HG02610 (cell line): ENCODE results near the gene TBC1D4.
"Not testable (repeated sequence)": the region's sequence is repeated elsewhere in the genome, so short reads cannot be mapped to it uniquely, and the experiment has no call there.

Experiments used
- ATAC-seq: cut with Tn5 transposase; IDR thresholded peaks from one replicate; pipeline ENCODE4 v1.9.1; 2021; ENCODE audit warnings: mild to moderate bottlenecking, moderate library complexity; ENCODE audit not compliant: unreplicated experiment

The TBC1D4 gene

GRCh38 chr13:75365724-75366173, 116.2 kb downstream of the TBC1D4 start:
- ATAC-seq: peak; percentile 94

DNA sequence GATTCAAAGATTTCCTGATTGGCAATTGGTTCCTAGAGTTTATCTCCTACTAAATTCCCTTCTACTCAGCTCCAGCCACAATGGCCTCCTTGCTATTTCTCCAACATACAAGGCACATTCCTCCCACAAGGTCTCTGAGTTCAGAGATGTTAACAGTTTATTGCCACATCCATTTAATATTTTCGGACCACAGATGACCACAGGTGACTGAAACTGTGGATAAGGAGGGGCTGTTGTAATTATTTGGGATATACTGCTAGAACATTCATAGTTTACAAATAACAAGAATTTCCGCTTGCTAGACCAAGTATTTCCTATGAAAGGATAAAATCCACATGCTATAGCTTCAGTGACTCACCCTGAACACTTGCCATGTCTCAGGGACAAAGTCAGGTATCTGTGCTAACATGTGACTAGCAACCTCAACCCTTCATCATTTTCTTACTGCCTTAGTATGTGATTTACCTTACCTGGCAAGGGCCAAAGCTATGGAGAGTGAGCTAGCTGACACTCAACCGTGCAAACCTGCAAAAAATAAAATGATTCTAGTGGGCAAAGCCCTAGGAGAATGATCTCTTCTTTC, 117.7 kb downstream of the TBC1D4 start:
- ATAC-seq: no peak

GRCh38 chr13:75363371-75363770, 118.6 kb downstream of the TBC1D4 start:
- ATAC-seq: no peak

GRCh38 chr13:75362026-75362425, 119.9 kb downstream of the TBC1D4 start:
- ATAC-seq: no peak

GRCh38 chr13:75360170-75360569, 121.8 kb downstream of the TBC1D4 start:
- ATAC-seq: no peak

- no peak for ATAC-seq
Observed at GRCh38 chr13:75359266-75359665, 122.7 kb downstream of the TBC1D4 start.

GRCh38 chr13:75357576-75358289, 124.2 kb downstream of the TBC1D4 start:
- ATAC-seq: peak; percentile 82

DNA sequence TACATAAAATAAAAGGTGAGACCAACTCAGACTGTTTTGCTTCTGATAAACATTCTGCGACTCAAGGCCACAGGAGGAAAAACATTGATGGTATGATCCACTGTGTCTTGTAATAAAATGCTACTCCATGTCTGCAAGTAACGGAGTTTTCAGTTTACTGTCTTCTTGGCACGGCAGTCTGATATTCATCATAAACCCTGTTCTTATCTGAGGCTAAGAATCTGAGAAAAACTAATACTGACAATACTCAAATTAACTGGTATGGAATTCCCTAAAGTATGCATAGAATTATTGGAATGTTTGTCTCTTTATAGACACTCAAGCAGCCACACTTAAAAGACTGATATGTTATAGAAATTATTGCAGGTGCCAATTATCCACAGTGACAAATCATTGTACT, 125.5 kb downstream of the TBC1D4 start:
- ATAC-seq: no peak

- no peak for ATAC-seq
Observed at GRCh38 chr13:75355609-75356008, 126.4 kb downstream of the TBC1D4 start.

- ATAC-seq: peak; percentile 84
Observed at GRCh38 chr13:75353781-75354193, 128.2 kb downstream of the TBC1D4 start.

DNA sequence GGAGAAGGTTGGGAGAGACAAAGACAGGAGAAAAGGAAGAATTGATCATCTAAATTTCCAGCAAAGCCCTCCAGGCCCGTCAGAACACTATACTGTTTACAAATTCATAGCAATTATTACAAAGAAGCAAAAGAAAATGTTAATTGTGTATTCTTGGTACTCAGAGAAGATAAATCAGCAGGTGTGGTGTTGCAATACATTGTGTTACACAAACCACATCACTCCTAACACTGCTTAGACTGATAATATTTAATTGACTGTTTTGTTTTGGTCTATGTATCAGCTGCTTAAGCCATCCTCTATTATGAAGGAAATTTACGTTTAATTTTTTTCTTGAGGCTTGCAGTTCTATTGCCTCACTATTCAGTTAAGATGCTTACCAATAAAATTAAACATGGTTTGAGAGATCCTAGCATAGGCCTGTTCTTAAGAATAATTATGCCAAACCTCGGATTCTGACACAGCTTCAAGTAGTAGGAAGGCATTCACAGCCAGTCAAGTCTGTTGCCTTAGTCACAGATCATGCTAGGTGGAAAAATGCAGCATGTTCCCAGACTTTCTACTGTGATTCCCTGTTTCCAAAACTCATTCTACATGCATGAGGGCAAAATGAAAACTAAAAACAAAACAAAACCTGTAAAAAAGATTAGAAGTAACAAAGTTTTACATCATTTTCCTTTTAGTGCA, 129.2 kb downstream of the TBC1D4 start:
- ATAC-seq: no peak

DNA sequence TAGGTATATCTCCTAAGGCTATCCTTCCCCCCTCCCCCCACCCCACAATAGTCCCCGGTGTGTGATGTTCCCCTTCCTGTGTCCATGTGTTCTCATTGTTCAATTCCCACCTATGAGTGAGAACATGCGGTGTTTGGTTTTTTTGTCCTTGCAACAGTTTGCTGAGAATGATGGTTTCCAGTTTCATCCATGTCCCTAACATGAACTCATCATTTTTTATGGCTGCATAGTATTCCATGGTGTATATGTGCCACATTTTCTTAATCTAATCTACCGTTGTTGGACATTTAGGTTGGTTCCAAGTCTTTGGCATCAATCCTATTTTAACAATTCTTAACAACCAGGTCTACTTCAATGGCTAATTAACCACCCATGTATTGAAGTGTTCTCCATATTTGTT, 130.4 kb downstream of the TBC1D4 start:
- ATAC-seq: not testable (repeated sequence)

DNA sequence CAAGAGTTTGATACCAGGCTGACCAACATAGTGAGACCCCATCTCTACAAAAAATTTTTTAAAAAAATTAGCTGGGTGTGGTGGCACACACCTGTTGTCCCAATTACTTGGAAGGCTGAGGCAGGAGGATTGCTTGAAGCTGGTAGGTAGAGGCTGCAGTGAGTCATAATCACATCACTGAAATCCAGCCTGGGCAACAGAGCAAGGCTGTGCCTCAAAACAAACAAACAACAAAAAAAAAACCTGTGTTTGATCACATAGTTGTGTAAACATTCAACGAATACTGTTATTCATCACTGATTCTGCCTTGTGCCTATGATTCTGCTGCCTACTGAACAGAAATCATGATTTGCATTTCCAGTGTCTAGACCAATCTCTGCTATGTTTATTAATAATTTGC, 134.0 kb downstream of the TBC1D4 start:
- ATAC-seq: no peak

DNA sequence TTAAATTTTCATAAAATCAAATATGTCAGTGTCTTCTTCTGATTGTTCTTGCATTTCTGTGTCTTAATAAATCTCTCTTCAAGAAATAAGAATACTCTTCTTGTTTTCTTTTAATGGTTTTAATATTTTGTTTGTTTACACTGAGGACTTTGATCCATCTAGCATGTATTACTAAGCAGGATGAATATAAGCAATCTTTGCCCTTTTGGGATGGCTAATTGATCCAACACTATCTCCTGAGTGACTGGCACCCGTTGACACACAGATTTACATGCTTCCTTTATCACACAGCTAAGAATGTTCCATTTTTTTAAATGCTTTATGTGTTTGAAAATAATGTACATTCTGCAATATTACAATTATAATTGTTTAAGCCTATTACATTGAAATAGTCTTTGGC, 134.5 kb downstream of the TBC1D4 start:
- no peak for ATAC-seq

GRCh38 chr13:75345193-75345592, 136.8 kb downstream of the TBC1D4 start:
- ATAC-seq: no peak

- ATAC-seq: peak; percentile 91
Observed at GRCh38 chr13:75341028-75341427, 140.9 kb downstream of the TBC1D4 start.

DNA sequence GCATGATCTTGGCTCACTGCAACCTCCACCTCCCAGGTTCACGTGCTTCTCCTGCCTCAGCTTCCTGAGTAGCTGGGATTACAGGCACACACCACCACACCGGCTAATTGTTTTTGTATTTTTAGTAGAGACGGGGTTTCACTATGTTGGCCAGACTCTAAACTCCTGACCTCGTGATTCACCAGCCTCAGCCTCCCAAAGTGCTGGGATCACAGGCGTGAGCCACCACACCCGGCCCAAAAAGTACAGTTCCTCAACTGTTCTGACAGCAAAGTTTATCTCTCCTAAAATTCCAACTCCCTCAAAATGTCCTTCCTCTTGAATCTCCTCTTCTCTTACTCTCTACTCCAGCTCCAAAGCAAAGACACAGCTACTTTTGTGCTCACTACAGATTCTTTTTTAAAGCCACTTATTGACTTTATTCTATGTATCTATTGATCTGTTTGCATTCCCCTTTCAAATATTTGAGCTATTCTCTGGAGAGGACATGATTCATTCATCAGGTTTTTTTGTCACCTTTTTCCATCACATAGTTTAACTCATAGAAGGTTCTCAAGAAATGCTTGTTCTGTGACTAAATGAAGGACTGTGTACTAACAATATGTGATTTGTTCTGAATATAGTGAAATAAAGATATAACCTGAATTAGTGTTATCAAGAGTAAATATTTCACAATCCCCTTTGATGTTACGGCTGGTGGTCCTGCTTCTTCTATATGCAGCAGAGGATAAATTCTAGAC, 142.2 kb downstream of the TBC1D4 start:
- no peak for ATAC-seq

GRCh38 chr13:75334634-75335447, 147.1 kb downstream of the TBC1D4 start:
- no peak for ATAC-seq

DNA sequence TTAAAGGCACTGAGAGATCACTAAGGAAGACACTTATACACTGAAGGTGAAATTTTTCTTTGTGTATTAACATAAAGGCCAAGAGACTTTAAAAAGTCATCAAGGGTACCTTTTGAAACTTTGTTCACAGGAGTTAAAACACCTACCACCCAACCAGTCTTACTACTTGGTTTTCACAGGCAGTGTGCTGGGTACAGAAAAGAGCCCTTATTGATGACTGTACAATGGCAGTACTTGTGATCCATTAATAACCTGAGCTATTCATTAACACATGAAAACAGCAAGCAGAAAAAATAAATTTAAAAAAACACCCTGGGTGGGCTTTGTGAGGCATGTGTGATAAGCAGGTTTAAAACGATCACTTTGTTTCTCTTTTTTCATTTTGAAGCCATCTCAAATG, 148.9 kb downstream of the TBC1D4 start:
- ATAC-seq: no peak

DNA sequence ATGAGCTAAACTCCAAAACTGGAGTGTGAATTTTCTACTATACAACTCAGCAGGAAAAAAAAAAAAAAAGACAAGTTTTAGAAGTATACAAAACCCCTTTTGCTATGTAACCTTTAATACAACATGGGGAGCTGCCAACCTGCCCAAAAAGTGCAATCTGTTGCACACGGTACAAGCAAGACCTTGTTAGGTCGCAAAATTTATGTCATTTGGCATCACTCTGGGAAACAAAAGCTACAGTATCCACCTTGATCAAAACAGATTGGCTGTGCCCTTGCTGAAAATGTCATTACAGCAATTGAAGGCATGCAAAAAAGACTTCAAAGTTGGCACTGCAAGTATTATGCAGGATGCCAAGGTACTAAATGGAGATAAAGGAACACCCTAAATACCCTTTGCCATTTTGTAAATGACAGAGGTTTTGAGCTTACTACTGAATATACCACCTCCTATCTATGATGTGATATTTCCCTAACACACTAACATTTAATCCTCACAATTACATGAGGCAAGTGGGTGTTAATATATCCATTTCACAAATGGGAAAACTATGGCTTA, 150.1 kb downstream of the TBC1D4 start:
- ATAC-seq: no peak
